Neural cell (in vitro differentiated cells): ENCODE data around the gene DLG2.

Experiments used
- CTCF ChIP-seq: fragments of 450-650 bp; IDR thresholded peaks from 2 replicates; pipeline ENCODE4 v1.5.1; 2014; ENCODE audit warnings: antibody characterized with exemption, mild to moderate bottlenecking, moderate library complexity; ENCODE audit not compliant: poor library complexity, severe bottlenecking
- MXI1 ChIP-seq: fragments of 450-650 bp; conservative IDR thresholded peaks from 2 replicates; pipeline ENCODE4 v1.6.1; 2014; ENCODE audit warnings: antibody characterized with exemption, mild to moderate bottlenecking; ENCODE audit not compliant: poor library complexity, severe bottlenecking
- POLR2AphosphoS5 ChIP-seq: IDR thresholded peaks from 2 replicates; pipeline ENCODE4 v1.6.1; 2012
- REST ChIP-seq: IDR thresholded peaks from 2 replicates; pipeline ENCODE4 v1.6.1; 2012; ENCODE audit warnings: borderline replicate concordance

- TF ChIP-seq POLR2AphosphoS5 (no peak), CTCF (no peak), REST (no peak), MXI1 (no peak)
Measured at GRCh38 chr11:85673393-85673792, 46.2 kb upstream of the DLG2 start.
